IMR-90 (cell line): ENCODE results near the gene EBP. TPM values are rescaled to one million over a fixed set of nuclear protein-coding genes. Genes with fewer than 3 reads are reported as not detected.
A peak's percentile ranks its signal among the peaks of the same experiment; 100 is the strongest.

Source experiments
- ATAC-seq: fragments of 200-7000 bp; cut with Tn5 transposase; 2 replicates; pipeline ENCODE4 v1.9.1; 2020; ENCODE audit warnings: low read depth, mild to moderate bottlenecking, moderate library complexity
- BruUV-seq: library from RNA; stranded (reverse); fragments of 400-500 nt; replicated peaks from 2 replicates; lab custom pipeline; 2021; lab: Mats Ljungman, UMichigan
- CTCF ChIA-PET: fragments of 300-600 bp; formaldehyde crosslinking; extraction: SDS; loops from one replicate; lab custom pipeline; 2021; ENCODE audit warnings: antibody characterized with exemption; lab: Yijun Ruan, JAX
- POLR2A ChIA-PET: fragments of 300-600 bp; sonication (Branson Sonifier 250); formaldehyde crosslinking; loops from one replicate; lab custom pipeline; 2022; ENCODE audit warnings: antibody characterized with exemption; ENCODE audit not compliant: unreplicated experiment; lab: Charles Lee
- DNase-seq: peaks from one replicate; pipeline ENCODE4 v3.0.0; 2013
- H2AFZ ChIP-seq: replicated peaks from 2 replicates; pipeline ENCODE3; 2013; ENCODE audit warnings: low read length, mild to moderate bottlenecking; ENCODE audit not compliant: poor library complexity
- H2AK5ac ChIP-seq: 2 replicates; pipeline ENCODE4 v1.6.1; 2013; ENCODE audit warnings: low read depth, low read length, inconsistent platforms
- H2AK9ac ChIP-seq: replicated peaks from 2 replicates; pipeline ENCODE3; 2013; ENCODE audit warnings: mild to moderate bottlenecking, low read depth, low read length, moderate library complexity; ENCODE audit not compliant: poor library complexity
- H2BK120ac ChIP-seq: 2 replicates; pipeline ENCODE4 v1.6.1; 2013; ENCODE audit warnings: low read depth, low read length, inconsistent platforms
- H2BK15ac ChIP-seq: 3 replicates; pipeline ENCODE4 v1.6.1; 2013; ENCODE audit warnings: low read depth, low read length, inconsistent platforms
- H2BK20ac ChIP-seq: 2 replicates; pipeline ENCODE4 v1.6.1; 2013; ENCODE audit warnings: low read depth, mild to moderate bottlenecking, inconsistent platforms, low read length, moderate library complexity
- H2BK5ac ChIP-seq: 2 replicates; pipeline ENCODE4 v1.6.1; 2013; ENCODE audit warnings: mild to moderate bottlenecking, low read depth, low read length, inconsistent platforms; ENCODE audit not compliant: poor library complexity, severe bottlenecking
- H3K14ac ChIP-seq: replicated peaks from 2 replicates; pipeline ENCODE4 v1.6.1; 2013; ENCODE audit warnings: low read depth, low read length, inconsistent platforms
- H3K18ac ChIP-seq: 2 replicates; pipeline ENCODE4 v1.6.1; 2013; ENCODE audit warnings: low read depth, low read length, control low read depth
- H3K23ac ChIP-seq: 2 replicates; pipeline ENCODE4 v1.6.1; 2013; ENCODE audit warnings: low read depth, low read length, inconsistent platforms
- H3K27ac ChIP-seq: 2 replicates; pipeline ENCODE4 v1.5.1; 2013; ENCODE audit warnings: mild to moderate bottlenecking, control low read depth, low read length; ENCODE audit not compliant: insufficient read depth
- H3K27me3 ChIP-seq: 2 replicates; pipeline ENCODE4 v1.6.1; 2013; ENCODE audit warnings: low read length; ENCODE audit not compliant: control insufficient read depth, insufficient read depth
- H3K36me3 ChIP-seq: 2 replicates; pipeline ENCODE4 v1.6.1; 2013; ENCODE audit warnings: low read length, mixed read lengths; ENCODE audit not compliant: control insufficient read depth, insufficient read depth
- H3K4ac ChIP-seq: 2 replicates; pipeline ENCODE4 v1.6.1; 2013; ENCODE audit warnings: low read depth, low read length, inconsistent platforms
- H3K4me1 ChIP-seq: 2 replicates; pipeline ENCODE4 v1.6.1; 2013; ENCODE audit warnings: low read length, mixed read lengths; ENCODE audit not compliant: control insufficient read depth, insufficient read depth
- H3K4me2 ChIP-seq: 2 replicates; pipeline ENCODE4 v1.6.1; 2013; ENCODE audit warnings: low read depth, mild to moderate bottlenecking, control low read depth, low read length, moderate library complexity
- H3K4me3 ChIP-seq: 2 replicates; pipeline ENCODE4 v1.5.1; 2013; ENCODE audit warnings: low read depth, mild to moderate bottlenecking, control low read depth, low read length, moderate library complexity; ENCODE audit not compliant: insufficient read depth
- H3K56ac ChIP-seq: 2 replicates; pipeline ENCODE4 v1.6.1; 2013; ENCODE audit warnings: low read length, inconsistent platforms; ENCODE audit not compliant: insufficient read depth; ENCODE audit errors: extremely low read depth
- H3K79me1 ChIP-seq, 2 experiments: 2 replicates each; pipeline ENCODE4 v1.6.1; 2013; ENCODE audit warnings: low read length in 2 of 2, inconsistent platforms in 1 of 2, low read depth in 1 of 2
- H3K9ac ChIP-seq: 2 replicates; pipeline ENCODE4 v1.6.1; 2013; ENCODE audit warnings: low read depth, low read length, control low read depth
- H3K9me1 ChIP-seq: 2 replicates; pipeline ENCODE4 v1.6.1; 2013; ENCODE audit warnings: low read length, inconsistent platforms; ENCODE audit not compliant: insufficient read depth
- H3K9me3 ChIP-seq: 2 replicates; pipeline ENCODE4 v1.6.1; 2013; ENCODE audit warnings: low read length; ENCODE audit not compliant: control insufficient read depth, insufficient read depth
- H4K20me1 ChIP-seq: 2 replicates; pipeline ENCODE4 v1.6.1; 2013; ENCODE audit warnings: low read length, inconsistent platforms; ENCODE audit not compliant: insufficient read depth
- H4K5ac ChIP-seq: 2 replicates; pipeline ENCODE4 v1.6.1; 2013; ENCODE audit warnings: mild to moderate bottlenecking, low read depth, low read length, control low read depth
- H4K8ac ChIP-seq, 2 experiments: 2 replicates each; pipeline ENCODE4 v1.6.1; 2013; ENCODE audit warnings: low read depth in 2 of 2, low read length in 2 of 2, control low read depth in 1 of 2, inconsistent platforms in 1 of 2
- H4K91ac ChIP-seq: 2 replicates; pipeline ENCODE4 v1.6.1; 2013; ENCODE audit warnings: low read depth, low read length, inconsistent platforms; ENCODE audit not compliant: insufficient read depth
- RAD21 ChIP-seq: IDR thresholded peaks from 2 replicates; pipeline ENCODE4 v1.6.1; 2012; ENCODE audit warnings: low read length, improper control_type of control experiment
- WGBS, 2 experiments: methylation state at CpG; one replicate each; pipeline versions ENCODE4 v1.1.5 to v1.1.7; 2013; ENCODE audit warnings: missing lambda C conversion rate in 2 of 2; ENCODE audit not compliant: insufficient read length in 1 of 2; ENCODE audit errors: extremely low coverage in 2 of 2; 5-methylcytosine and 5-hydroxymethylcytosine counted together
- dilution Hi-C: fragments of 300-500 bp; cut with HindIII; formaldehyde crosslinking; loops from one replicate; pipeline ENCODE4 v1.14.3; 2018; ENCODE audit warnings: low sequenced_read_pairs; ENCODE audit not compliant: unreplicated experiment
- in situ Hi-C: fragments of 300-500 bp; cut with MboI; formaldehyde crosslinking; loops from 3 replicates; pipeline ENCODE4 v1.14.3; 2019; ENCODE audit warnings: low sequenced_read_pairs, inconsistent platforms, mixed read lengths
- intact Hi-C: fragments of 100-400 bp; cut with micrococcal nuclease; formaldehyde crosslinking; loops from 2 replicates; pipeline ENCODE4 v1.10.0; 2022
- polyA plus RNA-seq, 3 experiments: library from polyadenylated mRNA; depleted of rRNA; stranded (reverse); fragments of >200 nt; gene quantifications; 2 replicates each; pipeline ENCODE4 v1.2.3, GENCODE V29; 2012; ENCODE audit warnings: low replicate concordance in 1 of 3
- total RNA-seq: library from RNA; depleted of rRNA; stranded (reverse); fragments of >200 nt; gene quantifications from 2 replicates; pipeline ENCODE4 v1.2.3, GENCODE V29; 2012

Gene EBP
- total and polyA plus RNA-seq, 2 of the 4 experiments (the other 2 are of a cell fraction), result 39.4 to 78.9 TPM

DNA sequence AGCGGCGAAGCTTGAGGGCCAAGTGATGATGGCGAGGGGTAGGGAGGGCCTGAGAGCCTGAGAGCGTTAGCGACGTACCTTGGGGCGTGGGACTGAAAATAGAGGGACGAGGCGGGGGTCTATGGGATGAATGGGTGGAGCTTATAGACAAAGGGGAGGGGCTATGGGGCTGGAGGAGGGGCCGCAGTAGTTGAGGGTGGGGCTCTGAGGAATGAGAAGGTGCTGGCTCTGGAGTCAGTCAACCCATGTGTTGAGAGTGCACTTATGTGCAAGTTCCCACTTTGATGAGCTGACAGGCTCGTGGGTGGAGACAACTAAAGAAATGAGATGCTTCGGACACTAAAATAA is 18.4 kb downstream of the EBP start:
- Histone ChIP-seq H3K56ac (peak overlapping the region; percentile 6; the same call in 1 of the 2 replicates), H3K4me2 (peak overlapping the region; percentile 63), H4K8ac (peak overlapping the region in 1 of 2 experiments; percentile 73; a peak in 3 of 4 replicates), H3K9me3 (no peaks in the 10 kb centered on the region), H3K9ac (peak overlapping the region; percentile 78), H2AK9ac (peak overlapping the region; percentile 97), H4K91ac (peak overlapping the region; percentile 83), H3K9me1 (peaks cover 5% of the 10 kb centered on the region; the same call in 1 of the 2 replicates), H3K27me3 (no peaks in the 10 kb centered on the region), H2AK5ac (peak overlapping the region; percentile 86), H3K23ac (no peak overlapping the region; the same call in 1 of the 2 replicates), H3K79me1 (peaks cover 7 to 14% of the 10 kb centered on the region in 2 experiments), H2AFZ (peak overlapping the region; percentile 96), H2BK20ac (no peak overlapping the region), H4K5ac (no peak overlapping the region; the same call in 1 of the 2 replicates), H3K4ac (peak overlapping the region; percentile 79), H2BK15ac (peak overlapping the region; percentile 59; the same call in 2 of the 3 replicates), H2BK120ac (0 out of 2 replicates have a peak overlapping the region, but pooled peaks have one; percentile 19), H2BK5ac (peak overlapping the region; percentile 22), H3K4me3 (peak overlapping the region; percentile 89), H3K14ac (peak overlapping the region; percentile 78; the same call in 1 of the 2 replicates), H3K36me3 (peaks cover 6% of the 10 kb centered on the region), H3K18ac (no peak overlapping the region; the same call in 1 of the 2 replicates), H4K20me1 (peaks cover 9% of the 10 kb centered on the region; the same call in 1 of the 2 replicates), H3K27ac (peak overlapping the region; percentile 70), H3K4me1 (no peaks in the 10 kb centered on the region)
- no TSS peak for BruUV-seq
- 42% methylated on average over 7 of the region's 12 CpGs; no CpG with 5 or more reads in 1 of the 2 experiments for WGBS, 2 experiments
- CTCF ChIA-PET, result interaction anchor here (0.6 kb wide), 1 partner anchor 449 kb away, joined by 3 read pairs; no protein-coding TSS in a partner anchor
- DNase-seq, result peak; percentile 14
- no peak for TF ChIP-seq RAD21
- in situ Hi-C loops, result no loop called here
- intact Hi-C loops, result no loop called here
- POLR2A ChIA-PET, result no interaction called here
- ATAC-seq, result peak; percentile 58
- dilution Hi-C loops, result no loop called here
